ENCODE measurements around the gene ZNF618.

- TF ChIP-seq POLR2AphosphoS5 (IDR thresholded peaks at IDR 0.05) (no peak), CTCF (IDR thresholded peaks at IDR 0.05) (no peak), POLR2A (IDR thresholded peaks at IDR 0.05) (no peak)
Observed at GRCh38 chr9:113978725-113979342, 102.7 kb downstream of the ZNF618 start.
